ENCODE data around the gene SAC3D1.

DNA sequence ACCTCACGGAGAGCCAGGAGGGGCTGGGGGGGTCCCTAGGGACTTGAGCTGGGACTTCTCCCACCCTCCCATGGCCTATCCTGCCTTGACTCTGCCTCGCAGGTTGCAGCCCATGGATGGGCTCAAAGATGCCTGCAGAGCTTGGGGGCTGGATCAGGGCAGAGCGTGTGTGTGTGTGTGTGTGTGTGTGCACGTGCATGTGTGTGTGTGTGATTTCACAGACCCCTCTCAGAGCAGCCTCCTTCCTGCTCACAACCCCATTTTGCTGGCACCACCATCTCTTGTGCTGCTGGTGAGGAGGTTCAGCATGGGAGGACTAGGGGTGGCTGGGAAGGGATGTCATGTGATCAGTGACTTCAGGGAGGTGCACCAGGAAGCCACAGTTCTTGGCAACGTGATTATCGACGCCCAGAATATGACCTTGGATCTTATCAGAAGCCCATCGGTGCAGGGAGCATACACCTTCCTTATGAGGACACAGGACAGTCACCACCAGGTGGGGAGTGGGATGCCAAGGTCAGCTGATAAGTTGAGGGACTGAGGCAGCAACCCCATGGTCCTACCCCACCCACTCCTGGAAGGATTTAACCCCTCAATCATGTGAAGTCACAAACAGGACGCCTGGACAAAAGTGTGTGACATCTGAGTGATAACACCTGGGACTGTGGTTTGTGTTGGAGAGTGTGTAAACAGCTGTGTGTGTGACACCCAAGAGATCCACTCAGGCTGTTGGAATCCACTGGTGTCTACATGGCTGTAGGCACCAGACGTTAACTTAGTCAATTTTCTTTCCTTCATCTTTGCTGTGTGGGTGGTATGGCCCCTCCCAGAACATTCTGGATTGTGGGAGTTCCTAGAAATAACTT, 19.2 kb downstream of the SAC3D1 start:
- no peak for TF ChIP-seq EZH2phosphoT487 (IDR thresholded peaks at IDR 0.05; ENCODE audit: insufficient read depth, low read depth)
- no peak for TF ChIP-seq EZH2 (IDR thresholded peaks at IDR 0.05; ENCODE audit: insufficient read depth, poor library complexity, severe bottlenecking)
